ENCODE measurements around the gene VSIG10L.

Gene VSIG10L

DNA sequence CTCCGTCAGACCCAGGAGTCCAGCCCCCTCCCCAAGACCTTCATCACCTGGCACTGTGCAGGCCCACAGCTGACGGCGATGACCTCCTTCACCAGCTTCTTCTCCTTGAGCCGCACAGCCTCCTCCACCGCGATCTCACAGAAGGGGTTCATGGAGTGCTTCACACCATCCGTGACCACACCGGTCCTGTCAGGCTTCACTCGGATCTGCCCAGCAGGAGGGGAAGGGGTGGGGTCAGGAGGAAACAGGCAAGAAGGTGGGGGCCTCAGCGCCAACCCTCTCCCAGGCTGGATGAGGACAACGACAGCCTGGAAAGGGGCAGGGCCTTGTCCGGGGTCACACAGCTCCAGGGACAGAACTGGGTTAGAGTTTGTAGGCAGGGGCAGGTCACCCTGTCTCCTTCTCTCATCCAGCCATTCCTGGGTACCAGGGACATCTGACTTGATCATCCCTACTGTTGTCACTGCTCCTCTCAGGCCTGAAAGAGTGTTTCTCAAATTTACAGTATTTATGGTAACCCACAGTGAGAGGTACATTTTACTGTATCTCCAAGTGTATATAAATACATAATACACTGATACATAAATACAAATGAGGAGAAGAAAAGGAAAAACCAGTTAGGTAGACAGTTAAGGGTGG is 12.3 kb upstream of the VSIG10L start:
- Mint-ChIP-seq H3K27ac (no peak overlapping the region), H3K36me3 (ENCODE audit: low read depth) (peaks cover 57% of the 10 kb centered on the region), H3K27me3 (no peaks in the 10 kb centered on the region), H3K9me3 (no peaks in the 10 kb centered on the region), H3K4me1 (ENCODE audit: low read depth) (no peaks in the 10 kb centered on the region), H3K4me3 (no peak overlapping the region)
- intact Hi-C loops (cut with micrococcal nuclease): no loop called here

DNA sequence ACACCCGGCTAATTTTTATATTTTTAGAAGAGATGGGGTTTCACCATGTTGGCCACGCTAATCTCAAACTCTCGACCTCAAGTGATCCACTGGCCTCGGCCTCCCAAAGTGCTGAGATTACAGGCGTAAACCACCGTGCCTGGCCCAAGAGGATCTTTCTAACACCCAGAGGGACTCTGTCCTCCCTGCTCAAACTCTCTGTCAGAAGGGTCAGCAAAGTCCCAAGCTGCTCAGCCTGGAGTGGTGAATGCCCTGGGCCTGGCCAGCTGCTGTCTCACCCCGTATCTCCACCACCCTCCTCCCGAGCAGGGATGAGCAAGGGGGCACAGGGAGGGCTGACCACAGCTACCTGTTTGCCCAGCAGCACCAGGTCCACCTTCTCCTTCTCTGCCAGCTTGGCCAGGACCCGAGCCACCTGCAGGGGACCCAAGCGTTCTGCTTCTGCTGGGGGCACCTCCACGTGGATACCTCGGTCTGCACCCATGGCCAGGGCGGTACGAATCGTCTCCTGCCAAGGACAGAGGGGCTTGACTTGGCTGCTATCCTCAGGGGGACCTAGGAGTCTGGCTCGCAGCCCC is 10.9 kb upstream of the VSIG10L start:
- intact Hi-C loops (cut with micrococcal nuclease): no loop called here
- Mint-ChIP-seq H3K4me3 (no peak overlapping the region), H3K4me1 (ENCODE audit: low read depth) (no peaks in the 10 kb centered on the region), H3K9me3 (no peaks in the 10 kb centered on the region), H3K27me3 (no peaks in the 10 kb centered on the region), H3K27ac (no peak overlapping the region), H3K36me3 (ENCODE audit: low read depth) (peaks cover 58% of the 10 kb centered on the region)

DNA sequence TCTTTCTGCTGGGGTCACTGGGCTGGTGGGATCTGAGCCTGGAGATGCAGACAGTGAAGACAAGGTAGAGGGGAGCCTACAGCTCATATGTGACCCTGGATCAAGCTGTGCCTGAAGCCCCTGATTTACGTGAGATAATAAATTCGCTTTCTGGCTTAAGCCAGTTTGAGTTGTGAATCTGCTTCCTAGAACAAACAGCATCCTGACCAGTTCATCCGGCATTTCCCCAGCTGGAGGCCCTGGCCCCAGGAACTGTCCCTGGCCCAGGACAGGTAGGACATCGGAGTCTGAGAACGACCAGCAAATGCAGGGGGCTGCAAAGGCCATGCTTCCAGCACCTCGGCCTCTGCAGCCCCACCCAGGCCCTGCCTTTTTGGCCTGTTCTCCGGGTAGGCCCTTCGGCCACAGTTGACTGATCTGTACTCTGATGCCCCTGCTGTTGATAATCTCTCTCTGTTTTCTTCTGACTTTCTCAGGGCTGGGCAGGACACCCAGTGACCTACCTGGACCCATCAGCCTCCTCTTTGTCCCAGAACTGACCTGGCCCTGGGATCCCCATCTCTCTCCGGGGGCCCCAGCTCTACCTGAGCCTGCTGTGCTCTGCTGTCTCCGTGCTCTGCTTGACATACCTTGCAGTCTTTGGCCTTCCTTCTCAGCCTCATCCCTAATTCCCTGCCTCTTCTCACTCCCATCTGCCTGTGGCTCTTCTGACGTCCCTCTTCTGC is 9.5 kb upstream of the VSIG10L start:
- intact Hi-C loops (cut with micrococcal nuclease): no loop called here
- H3K9me3 Mint-ChIP-seq: no peaks in the 10 kb centered on the region
- H3K4me3 Mint-ChIP-seq: no peak overlapping the region
- no peaks in the 10 kb centered on the region for H3K27me3 Mint-ChIP-seq
- H3K36me3 Mint-ChIP-seq (ENCODE audit: low read depth): peaks cover 68% of the 10 kb centered on the region
- H3K27ac Mint-ChIP-seq: no peak overlapping the region
- no peaks in the 10 kb centered on the region for H3K4me1 Mint-ChIP-seq (ENCODE audit: low read depth)

DNA sequence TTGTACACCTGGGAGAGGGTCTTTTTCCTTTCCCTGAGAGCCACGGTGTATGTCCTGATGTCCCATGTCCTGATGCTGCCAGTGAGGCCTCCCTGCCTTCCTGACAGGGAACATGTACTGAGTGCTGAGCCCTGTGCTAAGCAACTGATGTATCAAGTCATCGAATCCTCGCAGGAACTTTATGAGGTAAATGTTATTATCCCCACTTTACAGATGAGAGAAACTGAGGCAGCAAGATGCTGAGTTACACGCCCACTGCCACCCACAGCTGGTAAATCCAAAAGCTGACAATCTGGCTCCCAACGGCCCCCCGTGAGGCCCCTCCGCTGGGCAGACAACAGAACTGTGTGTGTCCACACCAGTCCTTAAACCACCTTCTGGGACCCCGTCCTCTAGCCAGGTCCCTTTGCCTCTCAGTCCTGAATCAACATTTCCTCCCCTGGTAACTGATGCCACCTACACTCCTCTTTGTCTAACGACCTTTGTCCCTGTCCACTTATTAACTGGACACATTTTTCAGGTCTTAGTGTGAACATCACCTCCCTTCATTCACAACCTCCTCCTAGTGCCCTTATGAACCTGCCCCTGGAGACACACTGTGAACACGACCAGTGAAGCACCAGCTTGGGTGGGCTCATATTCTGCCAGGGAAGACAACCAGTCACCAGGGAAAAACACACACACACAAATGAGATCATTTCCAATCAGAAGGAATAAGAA is 5.4 kb upstream of the VSIG10L start:
- H3K27me3 Mint-ChIP-seq: peaks cover 7% of the 10 kb centered on the region
- H3K36me3 Mint-ChIP-seq (ENCODE audit: low read depth): peaks cover 63% of the 10 kb centered on the region

DNA sequence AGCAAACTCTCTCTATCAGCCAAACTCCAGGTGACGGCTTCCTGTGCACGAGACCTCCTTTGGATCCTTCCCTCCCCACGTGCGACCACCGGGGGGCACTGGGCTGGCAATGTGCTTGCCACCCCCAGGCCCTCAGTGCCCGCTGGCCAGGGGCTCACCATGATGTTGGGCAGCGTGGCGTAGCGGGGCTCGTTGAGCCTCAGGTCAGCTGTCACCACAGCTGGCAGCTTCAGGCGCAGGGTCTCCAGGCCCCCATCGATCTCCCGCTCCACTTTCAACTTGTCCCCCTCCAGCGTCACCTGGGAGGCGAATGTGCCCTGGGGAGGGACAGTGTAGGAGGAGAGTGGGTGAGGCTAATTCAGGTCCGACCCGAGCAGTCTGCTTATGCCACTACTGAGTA is 4.8 kb upstream of the VSIG10L start:
- H3K27ac Mint-ChIP-seq: no peak overlapping the region
- H3K4me1 Mint-ChIP-seq (ENCODE audit: low read depth): peaks cover 12% of the 10 kb centered on the region

More for the DNA sequence above, 5.4 kb upstream of the VSIG10L start:
- H3K4me3 Mint-ChIP-seq: no peak overlapping the region
- intact Hi-C loops (cut with micrococcal nuclease): no loop called here
- no peaks in the 10 kb centered on the region for H3K9me3 Mint-ChIP-seq
- H3K4me1 Mint-ChIP-seq (ENCODE audit: low read depth): peaks cover 7% of the 10 kb centered on the region
- no peak overlapping the region for H3K27ac Mint-ChIP-seq

DNA sequence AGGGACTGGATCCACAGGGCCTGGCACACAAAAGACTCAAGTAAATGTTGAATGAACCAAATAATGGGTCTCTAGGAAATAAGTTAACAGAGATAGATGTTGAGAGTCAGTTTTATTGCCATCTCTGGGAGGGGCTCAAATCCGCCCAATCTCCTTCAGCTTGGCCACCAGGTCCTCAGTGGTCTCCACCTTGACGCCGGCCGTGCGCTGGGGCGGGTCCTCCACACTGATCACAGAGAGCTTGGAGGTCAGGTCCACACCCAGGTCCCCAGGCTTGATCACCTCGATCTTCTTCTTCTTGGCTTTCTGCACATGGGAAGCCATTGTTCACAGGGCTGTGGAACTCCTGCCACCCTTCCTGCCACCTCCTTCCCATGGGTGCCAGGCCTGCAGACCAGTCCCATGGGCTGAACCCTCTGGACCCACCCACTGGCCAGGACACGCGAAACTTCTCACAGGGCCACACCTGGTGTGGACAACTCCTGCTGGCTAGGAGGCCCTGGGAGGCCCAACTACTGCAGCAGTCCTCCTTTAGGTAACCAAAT is 3.2 kb upstream of the VSIG10L start:
- Mint-ChIP-seq H3K4me1 (ENCODE audit: low read depth) (peaks cover 20% of the 10 kb centered on the region), H3K27ac (no peak overlapping the region), H3K4me3 (no peak overlapping the region), H3K27me3 (peaks cover 23% of the 10 kb centered on the region), H3K9me3 (no peaks in the 10 kb centered on the region), H3K36me3 (ENCODE audit: low read depth) (peaks cover 40% of the 10 kb centered on the region)
- intact Hi-C loops (cut with micrococcal nuclease): no loop called here

More for the DNA sequence above, 4.8 kb upstream of the VSIG10L start:
- Mint-ChIP-seq H3K36me3 (ENCODE audit: low read depth) (peaks cover 56% of the 10 kb centered on the region), H3K4me3 (no peak overlapping the region), H3K9me3 (no peaks in the 10 kb centered on the region), H3K27me3 (peaks cover 11% of the 10 kb centered on the region)
- intact Hi-C loops (cut with micrococcal nuclease): no loop called here

DNA sequence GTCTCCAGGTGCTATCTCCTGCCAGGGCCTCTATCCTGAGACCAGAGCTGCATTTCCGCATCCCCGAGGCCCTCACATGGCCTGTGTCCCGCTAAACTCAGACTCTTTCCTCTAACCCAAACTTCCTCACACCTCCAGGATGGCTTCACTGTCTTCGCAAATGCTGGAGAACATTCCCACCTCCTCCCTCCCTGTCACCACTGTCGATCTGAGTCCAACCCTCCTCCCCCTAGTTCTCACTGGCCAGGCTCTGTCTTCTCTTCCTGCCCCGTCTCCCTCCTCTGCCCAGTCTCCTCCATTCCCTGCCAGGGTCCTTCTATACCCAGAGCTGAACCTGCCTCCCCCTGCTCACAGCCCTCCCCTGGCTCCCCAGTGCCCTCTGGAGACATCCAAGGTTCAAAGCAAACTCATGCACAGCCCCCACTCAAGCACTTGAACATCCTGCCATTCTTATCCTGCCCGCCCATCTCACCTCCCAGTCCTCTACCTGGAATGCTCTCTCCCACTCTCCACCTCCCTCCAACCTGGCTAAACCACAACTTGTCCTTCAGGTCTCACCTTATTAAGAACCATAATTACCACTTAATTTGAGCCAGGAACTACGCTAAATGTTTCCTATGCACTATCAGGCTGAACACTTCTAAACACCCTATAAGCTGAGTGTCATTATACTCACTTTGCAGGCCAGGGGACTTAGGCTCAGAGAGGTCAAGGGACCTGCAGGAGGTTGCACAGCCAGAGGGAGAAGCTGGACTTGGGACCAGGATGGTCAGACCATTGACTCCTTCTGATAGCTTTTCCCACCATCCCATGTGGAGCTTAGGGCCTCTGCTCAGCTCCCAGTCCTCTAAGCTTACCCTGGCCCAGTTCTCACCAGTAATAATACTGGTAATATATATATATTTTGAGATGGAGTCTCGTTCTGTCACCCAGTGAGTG is 961 bp upstream of the VSIG10L start:
- H3K36me3 Mint-ChIP-seq (ENCODE audit: low read depth): peaks cover 28% of the 10 kb centered on the region
- H3K9me3 Mint-ChIP-seq: no peaks in the 10 kb centered on the region
- H3K4me1 Mint-ChIP-seq (ENCODE audit: low read depth): peaks cover 29% of the 10 kb centered on the region
- peak overlapping the region; percentile 1 for H3K27ac Mint-ChIP-seq
- peaks cover 23% of the 10 kb centered on the region for H3K27me3 Mint-ChIP-seq
- no peak overlapping the region for H3K4me3 Mint-ChIP-seq
- intact Hi-C loops (cut with micrococcal nuclease): no loop called here

DNA sequence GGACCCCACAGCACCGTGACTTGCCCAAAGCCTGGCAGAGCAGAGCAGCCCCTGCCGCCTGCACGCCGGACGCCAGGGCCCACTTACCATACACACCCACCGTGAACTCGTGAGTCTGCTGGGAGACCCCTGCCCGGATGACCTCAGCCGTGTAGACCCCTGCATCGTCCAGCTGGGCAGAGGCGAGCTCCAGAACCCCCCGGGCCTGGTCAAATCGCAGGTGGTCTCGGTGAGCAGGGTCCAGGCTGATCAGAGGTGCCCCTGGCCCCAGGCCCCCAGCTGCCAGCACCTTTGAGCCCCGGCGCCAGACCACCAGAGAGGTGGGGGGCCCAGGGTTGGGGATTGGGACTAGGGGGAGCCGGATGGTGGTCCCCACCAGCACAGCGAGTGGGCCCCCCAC is 873 bp downstream of the VSIG10L start:
- H3K9me3 Mint-ChIP-seq: no peaks in the 10 kb centered on the region
- peaks cover 26% of the 10 kb centered on the region for H3K27me3 Mint-ChIP-seq
- H3K4me1 Mint-ChIP-seq (ENCODE audit: low read depth): peaks cover 29% of the 10 kb centered on the region
- peak overlapping the region; percentile 89 for H3K4me3 Mint-ChIP-seq
- intact Hi-C loops (cut with micrococcal nuclease): no loop called here
- H3K36me3 Mint-ChIP-seq (ENCODE audit: low read depth): peaks cover 11% of the 10 kb centered on the region
- peak overlapping the region; percentile 88 for H3K27ac Mint-ChIP-seq

DNA sequence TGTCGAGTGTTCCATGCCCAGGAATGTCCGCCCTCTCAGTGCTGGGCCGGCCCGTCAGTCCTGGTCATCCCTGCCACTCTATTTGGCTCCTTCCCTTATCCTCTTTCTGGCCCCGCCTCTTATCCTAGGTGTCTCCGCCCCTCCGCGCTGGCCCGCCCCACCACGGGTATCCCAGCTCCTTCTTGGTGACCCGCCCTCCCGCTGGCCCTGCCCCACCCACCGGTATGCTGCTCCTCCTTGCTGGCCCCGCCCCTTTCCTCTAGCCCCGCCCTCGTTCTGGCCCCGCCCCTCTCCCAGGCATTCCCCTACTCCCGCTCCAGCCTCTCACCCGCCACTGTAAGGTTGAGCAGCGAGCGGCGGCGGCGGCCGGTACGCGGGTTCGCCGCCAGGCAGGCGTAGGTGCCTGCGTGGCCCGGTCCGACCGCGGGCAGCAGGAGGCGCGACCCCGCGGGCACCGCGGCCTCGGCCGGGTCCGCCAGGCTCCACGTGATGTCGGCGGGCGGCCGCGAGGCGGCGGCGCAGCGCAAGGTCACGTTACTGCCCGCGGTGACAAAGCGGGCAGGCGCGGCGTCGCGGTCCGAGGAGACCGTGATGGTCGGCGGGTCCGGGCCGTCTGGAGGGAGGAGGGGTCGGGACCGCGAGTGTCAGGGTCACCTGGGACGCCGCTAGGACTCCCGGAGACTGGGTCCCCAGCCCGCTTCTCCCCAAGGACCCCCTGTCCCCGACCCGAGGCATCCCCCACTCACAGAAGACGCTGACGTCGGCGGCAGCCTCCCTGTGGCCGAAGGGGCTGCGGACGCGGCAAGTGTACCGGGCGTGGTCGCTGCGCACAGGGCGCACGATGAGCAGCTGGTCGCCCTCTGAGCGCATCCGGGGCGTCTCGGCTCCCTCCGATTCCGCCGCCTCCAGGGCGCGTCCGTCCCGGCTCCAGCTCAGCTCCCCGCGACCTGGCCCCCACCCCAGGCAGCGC is 2.0 kb downstream of the VSIG10L start:
- Mint-ChIP-seq H3K27me3 (peaks cover 29% of the 10 kb centered on the region), H3K9me3 (no peaks in the 10 kb centered on the region), H3K4me3 (peak overlapping the region; percentile 89), H3K27ac (peak overlapping the region; percentile 88), H3K36me3 (ENCODE audit: low read depth) (peaks cover 5% of the 10 kb centered on the region), H3K4me1 (ENCODE audit: low read depth) (peaks cover 33% of the 10 kb centered on the region)
- intact Hi-C loops (cut with micrococcal nuclease): loop anchor here (1.0 to 5.0 kb wide), 3 partner anchors 27 to 97 kb away; no protein-coding TSS in a partner anchor

DNA sequence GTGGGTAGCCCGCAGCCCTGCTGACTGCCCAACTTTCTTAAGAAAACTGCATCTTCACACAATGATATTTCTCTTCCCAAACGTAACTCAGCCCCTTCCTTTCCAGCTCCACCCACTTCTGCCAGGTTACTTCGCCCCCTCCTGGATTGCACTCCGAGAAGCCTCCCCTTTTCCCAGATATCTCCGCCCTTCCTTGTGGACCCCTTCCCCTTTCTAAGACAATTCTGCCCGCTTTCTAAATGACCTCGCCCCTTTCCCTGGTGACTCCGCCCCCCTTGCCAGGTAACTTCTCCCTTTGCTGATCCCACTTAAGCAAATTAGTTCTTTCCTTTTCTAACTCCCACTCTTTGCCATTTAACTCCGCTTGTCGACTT is 2.6 kb downstream of the VSIG10L start:
- Mint-ChIP-seq H3K36me3 (ENCODE audit: low read depth) (no peaks in the 10 kb centered on the region), H3K27me3 (peaks cover 29% of the 10 kb centered on the region), H3K27ac (peak overlapping the region; percentile 88), H3K9me3 (no peaks in the 10 kb centered on the region), H3K4me1 (ENCODE audit: low read depth) (peaks cover 38% of the 10 kb centered on the region), H3K4me3 (peak overlapping the region; percentile 89)
- intact Hi-C loops (cut with micrococcal nuclease): loop anchor here (1.0 to 5.0 kb wide), 3 partner anchors 28 to 98 kb away; no protein-coding TSS in a partner anchor

DNA sequence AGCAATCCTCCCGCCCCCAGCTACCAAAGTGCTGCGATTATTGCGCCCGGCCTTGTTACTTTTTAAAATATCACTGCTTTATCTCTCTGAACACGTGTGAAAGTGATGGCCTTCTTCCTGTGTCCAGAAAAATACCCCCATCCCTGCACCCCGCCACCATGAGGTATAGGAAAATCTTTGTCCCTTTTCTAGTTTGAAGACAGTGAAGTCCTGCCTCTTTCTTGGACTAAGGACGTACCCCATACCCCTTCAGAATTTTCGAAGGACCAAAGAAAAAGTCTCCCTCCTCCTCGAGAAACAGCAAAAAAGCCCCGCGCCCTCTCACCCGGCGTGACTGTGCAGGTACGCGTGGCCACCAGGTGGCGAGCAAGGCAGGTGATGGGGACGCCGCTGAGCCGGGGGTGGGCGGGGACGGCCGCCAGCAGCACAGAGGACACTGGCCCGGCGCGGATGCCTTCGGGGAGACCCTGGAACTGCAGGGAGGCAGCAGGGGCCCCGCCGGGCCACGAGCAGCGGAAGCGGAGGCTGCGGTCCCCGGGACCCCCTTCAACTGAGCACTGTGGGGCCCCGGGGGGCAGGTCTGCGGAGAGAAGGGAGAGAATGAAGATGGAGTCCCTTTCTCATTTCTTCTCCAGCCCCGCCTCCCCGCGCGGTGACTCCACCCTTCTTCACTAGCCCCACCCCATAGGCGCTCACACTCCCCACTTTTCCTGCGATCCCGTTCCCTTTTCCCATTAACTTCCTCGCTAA is 3.2 kb downstream of the VSIG10L start:
- Mint-ChIP-seq H3K27ac (peak overlapping the region; percentile 88), H3K9me3 (peaks cover 4% of the 10 kb centered on the region), H3K4me3 (peak overlapping the region; percentile 89), H3K4me1 (ENCODE audit: low read depth) (peaks cover 38% of the 10 kb centered on the region), H3K27me3 (peaks cover 29% of the 10 kb centered on the region), H3K36me3 (ENCODE audit: low read depth) (no peaks in the 10 kb centered on the region)
- intact Hi-C loops (cut with micrococcal nuclease): loop anchor here (1.0 to 5.0 kb wide), 3 partner anchors 29 to 99 kb away; no protein-coding TSS in a partner anchor
